Keratinocyte (primary cell): ENCODE results near the gene EGR4. TPM values are rescaled to one million over a fixed set of nuclear protein-coding genes. Genes with fewer than 3 reads are reported as not detected.

Source experiments
- DNase-seq: peaks from one replicate; pipeline ENCODE4 v3.0.0-alpha.2; 2011; ENCODE audit warnings: low read depth, missing footprints, low spot score
- FAIRE-seq: peaks from 2 replicates; lab custom pipeline; 2011; peaks lifted over from hg19 to GRCh38; lab: Jason Lieb, UNC
- H2AFZ ChIP-seq: 2 replicates; pipeline ENCODE4 v1.6.0; 2012; ENCODE audit warnings: low read length, control low read depth, inconsistent platforms; ENCODE audit not compliant: control insufficient read depth
- H3K27ac ChIP-seq: 2 replicates; pipeline ENCODE4 v1.5.1; 2011; ENCODE audit warnings: low read length; ENCODE audit not compliant: control insufficient read depth, insufficient read depth
- H3K27me3 ChIP-seq: 3 replicates; pipeline ENCODE4 v1.6.0; 2011; ENCODE audit warnings: low read length; ENCODE audit not compliant: control insufficient read depth, insufficient read depth; ENCODE audit errors: extremely low read depth
- H3K36me3 ChIP-seq, 2 experiments: 2 replicates in 1 of 2; 3 replicates in 1 of 2; pipeline ENCODE4 v1.5.1; 2011; ENCODE audit warnings: low read length in 2 of 2, mild to moderate bottlenecking in 1 of 2; ENCODE audit not compliant: control insufficient read depth in 2 of 2, insufficient read depth in 2 of 2; ENCODE audit errors: extremely low read depth in 1 of 2
- H3K4me1 ChIP-seq: 3 replicates; pipeline ENCODE4 v1.5.1; 2011; ENCODE audit warnings: low read length; ENCODE audit not compliant: control insufficient read depth, insufficient read depth; ENCODE audit errors: extremely low read depth
- H3K4me2 ChIP-seq: 3 replicates; pipeline ENCODE4 v1.6.0; 2011; ENCODE audit warnings: low read depth, low read length; ENCODE audit not compliant: control insufficient read depth, insufficient read depth; ENCODE audit errors: extremely low read depth
- H3K4me3 ChIP-seq, 3 experiments: fragments of 200-600 bp in 1 of 3; sonication (generic) in 1 of 3; 2 replicates in 2 of 3; 3 replicates in 1 of 3; pipeline ENCODE4 v1.5.1; 2011 to 2016; ENCODE audit warnings: low read length in 3 of 3, mild to moderate bottlenecking in 3 of 3, control low read depth in 2 of 3, inconsistent platforms in 1 of 3, low read depth in 1 of 3, mixed read lengths in 1 of 3, mixed run types in 1 of 3, moderate library complexity in 1 of 3; ENCODE audit not compliant: control insufficient read depth in 2 of 3, insufficient read depth in 2 of 3; ENCODE audit errors: extremely low read depth in 1 of 3
- H3K79me2 ChIP-seq: 2 replicates; pipeline ENCODE4 v1.6.0; 2012; ENCODE audit warnings: low read length; ENCODE audit not compliant: control insufficient read depth, insufficient read depth
- H3K9ac ChIP-seq: 3 replicates; pipeline ENCODE4 v1.6.0; 2011; ENCODE audit warnings: low read length; ENCODE audit not compliant: control insufficient read depth, insufficient read depth; ENCODE audit errors: extremely low read depth
- H3K9me1 ChIP-seq: 3 replicates; pipeline ENCODE4 v1.6.0; 2011; ENCODE audit warnings: low read length; ENCODE audit not compliant: control insufficient read depth, insufficient read depth; ENCODE audit errors: extremely low read depth
- H3K9me3 ChIP-seq: 2 replicates; pipeline ENCODE4 v1.5.1; 2012; ENCODE audit warnings: low read depth, low read length; ENCODE audit not compliant: control insufficient read depth
- H4K20me1 ChIP-seq: 3 replicates; pipeline ENCODE4 v1.6.0; 2011; ENCODE audit warnings: low read length; ENCODE audit not compliant: control insufficient read depth, insufficient read depth; ENCODE audit errors: extremely low read depth
- CTCF ChIP-seq, 3 experiments: IDR thresholded peaks in 1 of 3; conservative IDR thresholded peaks in 1 of 3; optimal IDR thresholded peaks in 1 of 3; 2 replicates in 2 of 3; 3 replicates in 1 of 3; pipeline versions ENCODE3 to v1.5.1; 2011; ENCODE audit warnings: low read length in 3 of 3, mild to moderate bottlenecking in 3 of 3, moderate library complexity in 2 of 3, control low read depth in 1 of 3, inconsistent platforms in 1 of 3; ENCODE audit not compliant: insufficient read depth in 2 of 3; ENCODE audit errors: extremely low read depth in 1 of 3
- EZH2 ChIP-seq: IDR thresholded peaks from one replicate; pipeline ENCODE4 v1.6.1; 2012; ENCODE audit warnings: inconsistent platforms, mild to moderate bottlenecking, low read length, moderate library complexity
- dilution Hi-C: fragments of 300-500 bp; cut with MboI; formaldehyde crosslinking; loops from one replicate; pipeline ENCODE4 v1.7.0; 2020; ENCODE audit warnings: low sequenced_read_pairs; ENCODE audit not compliant: extremely low pct_ligation_motif_present
- polyA plus RNA-seq, 5 experiments: library from polyadenylated mRNA; depleted of rRNA in 3 of 5; stranded (reverse) in 3 of 5; stranded (forward) in 1 of 5; unstranded in 1 of 5; fragments of >200 nt; gene quantifications; 1 replicate in 1 of 5; 2 replicates in 3 of 5; 3 replicates in 1 of 5; pipeline versions ENCODE4 v1.2.1 to v1.2.3, GENCODE V29; 2011 to 2012; ENCODE audit warnings: missing spikeins in 2 of 5, low read depth in 1 of 5, low replicate concordance in 1 of 5

EGR4 gene
- polyA plus RNA-seq, 1 donor (not counting 4 experiments of a cell fraction or from before 2014, with no cell fraction given), result not detected

DNA sequence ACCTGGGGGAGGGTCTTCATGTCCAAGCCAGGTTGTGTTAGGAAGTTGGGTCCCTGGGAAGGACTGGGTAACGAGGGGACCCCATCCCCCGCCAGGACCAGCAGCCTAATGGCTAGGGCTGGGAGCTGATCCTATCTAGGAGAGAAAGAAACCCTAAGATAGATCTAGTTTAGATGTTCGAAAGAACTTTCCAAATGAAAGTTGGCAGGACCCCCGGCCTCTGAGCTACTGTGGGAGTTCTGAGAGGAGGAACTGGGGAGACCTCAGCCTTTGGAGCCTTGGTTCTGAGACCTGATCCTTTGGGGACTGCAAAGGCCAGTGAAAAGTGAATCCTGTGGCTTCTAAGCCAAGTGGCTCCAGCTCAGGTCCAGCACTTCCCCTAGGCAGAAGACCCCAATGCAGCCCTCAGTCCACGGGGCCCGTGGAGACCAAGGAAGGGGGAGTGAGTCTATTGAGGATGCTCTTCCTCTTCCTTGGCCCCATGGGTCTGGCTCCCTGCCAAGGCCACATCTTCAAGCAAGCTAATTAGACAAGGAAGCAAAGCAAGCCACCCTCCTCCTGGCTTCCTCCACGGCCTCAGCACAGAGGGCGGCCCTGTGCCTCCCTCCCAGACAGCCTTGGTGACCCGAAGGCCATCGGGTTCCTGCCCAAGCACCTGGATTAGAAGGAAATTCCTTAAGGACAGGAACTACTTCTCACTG lies 35.8 kb downstream of the EGR4 start:
- TF ChIP-seq EZH2 (no peak), CTCF (optimal IDR thresholded peaks at IDR 0.05 in 1 of 3, IDR thresholded peaks at IDR 0.05 in 1 of 3, conservative IDR thresholded peaks at IDR 0.05 in 1 of 3; ENCODE audit: extremely low read depth in 1 of 3, insufficient read depth in 2 of 3, low read length in 3 of 3) (no peak)
- Histone ChIP-seq H3K9ac (no peak overlapping the region), H3K79me2 (no peaks in the 10 kb centered on the region), H2AFZ (no peak overlapping the region), H3K4me1 (peaks cover 26% of the 10 kb centered on the region), H3K4me2 (no peak overlapping the region), H3K9me3 (no peaks in the 10 kb centered on the region), H3K36me3 (peaks cover 13 to 23% of the 10 kb centered on the region in 2 experiments), H3K9me1 (peaks cover 5% of the 10 kb centered on the region), H3K27ac (no peak overlapping the region), H3K27me3 (no peaks in the 10 kb centered on the region), H4K20me1 (no peaks in the 10 kb centered on the region), H3K4me3 (no peak overlapping the region)
- FAIRE-seq (no peak), DNase-seq (no peak)
- dilution Hi-C loops, result no loop called here

DNA sequence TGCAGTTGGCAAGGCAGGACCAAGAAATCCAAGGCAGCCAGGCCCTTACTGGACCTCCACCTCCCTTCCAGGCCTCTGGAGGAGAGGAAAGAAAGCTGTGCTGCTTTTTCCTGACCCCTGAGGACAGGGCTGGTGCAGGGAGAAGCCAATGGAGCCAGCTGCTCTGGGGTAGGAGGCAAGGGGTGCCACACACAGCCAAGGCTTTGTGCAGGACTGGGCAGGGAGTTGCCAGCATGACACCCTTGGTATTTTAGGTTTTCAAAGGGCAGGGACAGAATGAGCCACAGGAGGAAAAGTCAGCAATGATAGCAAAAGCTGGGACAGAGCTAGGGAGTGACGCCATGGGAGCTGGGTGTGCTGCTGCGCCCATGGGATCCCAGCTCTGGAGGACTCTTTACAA lies 36.3 kb downstream of the EGR4 start:
- no peak for FAIRE-seq
- no peaks in the 10 kb centered on the region for H3K79me2 ChIP-seq
- peaks cover 5% of the 10 kb centered on the region for H3K9me1 ChIP-seq
- peaks cover 26% of the 10 kb centered on the region for H3K4me1 ChIP-seq
- H3K4me3 ChIP-seq, result no peak overlapping the region
- dilution Hi-C loops, result no loop called here
- DNase-seq, result no peak
- no peaks in the 10 kb centered on the region for H3K9me3 ChIP-seq
- TF ChIP-seq EZH2, result no peak
- no peak for TF ChIP-seq CTCF (optimal IDR thresholded peaks at IDR 0.05 in 1 of 3, IDR thresholded peaks at IDR 0.05 in 1 of 3, conservative IDR thresholded peaks at IDR 0.05 in 1 of 3; ENCODE audit: extremely low read depth in 1 of 3, insufficient read depth in 2 of 3, low read length in 3 of 3)
- H3K27me3 ChIP-seq, result no peaks in the 10 kb centered on the region
- H3K4me2 ChIP-seq, result no peak overlapping the region
- H2AFZ ChIP-seq, result no peak overlapping the region
- peaks cover 14 to 26% of the 10 kb centered on the region in 2 experiments for H3K36me3 ChIP-seq
- H3K27ac ChIP-seq, result no peak overlapping the region
- H4K20me1 ChIP-seq, result no peaks in the 10 kb centered on the region
- no peak overlapping the region for H3K9ac ChIP-seq
